Hippocampal formation (tissue), 2 donors: ENCODE results near the gene NCOA6.
"Not testable (repeated sequence)": the region's sequence is repeated elsewhere in the genome, so short reads cannot be mapped to it uniquely, and the experiment has no call there.

Source experiments
- DNase-seq, 2 donors: peaks; one replicate each; lab custom pipeline; 2025; lab: John Stamatoyannopoulos, UW

The NCOA6 gene

DNA sequence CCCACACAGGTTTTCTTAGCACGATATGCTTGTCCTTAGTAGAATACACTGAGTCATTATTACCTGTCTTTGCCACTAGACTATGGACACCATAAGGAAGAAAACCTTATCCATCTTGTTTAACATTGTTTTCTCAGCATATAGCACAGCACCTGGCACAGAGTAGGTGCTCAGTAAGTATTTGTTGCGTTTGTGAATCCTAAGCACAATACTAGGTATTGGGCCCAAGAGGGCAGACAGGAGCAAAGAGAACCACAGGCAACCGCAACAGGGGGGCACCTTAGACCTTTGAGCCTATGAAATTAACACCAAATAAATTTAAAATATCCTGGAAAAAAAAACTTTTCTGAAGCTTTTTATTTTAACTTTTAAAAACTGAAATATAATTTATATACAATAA is 3.7 kb upstream of the NCOA6 start:
- no peak for DNase-seq

DNA sequence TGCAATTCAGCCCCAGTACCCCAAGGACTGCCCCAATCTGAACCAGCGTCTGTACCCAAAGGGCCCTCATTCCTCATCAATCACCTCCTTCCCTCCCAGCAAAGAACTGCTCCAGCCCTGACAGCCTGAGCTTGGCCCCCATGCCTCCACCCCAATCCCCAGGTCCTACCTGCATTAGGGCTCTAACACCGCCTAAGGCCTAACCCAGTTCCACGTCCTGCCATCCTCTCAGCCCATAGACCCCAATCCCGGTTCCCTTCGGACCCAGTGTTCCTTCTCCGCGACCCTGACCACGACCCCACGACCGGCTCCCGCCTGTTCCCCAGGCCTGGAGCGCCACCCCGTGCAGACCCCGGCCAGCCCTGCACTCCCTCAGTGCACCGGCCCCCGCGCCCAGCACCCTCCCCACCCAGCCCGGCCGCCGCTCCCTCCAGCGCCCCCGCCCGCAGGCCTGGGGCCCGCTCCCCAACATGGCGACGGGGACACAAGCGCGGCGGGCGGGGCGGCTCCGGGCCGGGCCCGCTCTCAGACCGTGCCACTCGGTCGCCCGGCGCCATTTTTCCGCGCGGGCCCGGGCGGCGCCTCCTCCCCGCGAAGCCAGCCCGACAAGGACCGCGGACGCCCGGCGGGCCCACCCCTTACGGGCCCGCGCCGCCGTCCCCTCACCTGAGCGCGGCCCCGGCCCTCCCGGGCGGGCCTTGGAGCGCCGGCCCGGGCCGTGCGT is 483 bp downstream of the NCOA6 start:
- peak; percentile 31 to 72 for DNase-seq

DNA sequence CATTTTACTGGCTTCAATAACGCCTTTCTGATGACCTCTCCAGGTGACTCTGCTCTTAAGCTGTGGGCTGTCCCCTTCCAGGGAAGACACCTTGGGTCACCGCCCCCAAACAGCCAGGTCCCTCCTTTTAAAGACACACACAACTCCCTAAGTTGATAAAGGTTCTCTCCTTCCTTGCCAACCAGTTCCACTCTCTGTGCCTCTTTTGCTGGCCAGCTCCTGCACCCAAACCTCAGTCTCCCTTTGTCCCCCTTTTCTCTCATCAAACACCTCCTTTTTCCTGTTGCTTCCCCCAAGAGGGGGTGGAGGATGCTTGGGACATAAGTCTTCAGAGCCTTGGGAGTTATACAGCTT is 1.0 kb downstream of the NCOA6 start:
- DNase-seq = no peak

DNA sequence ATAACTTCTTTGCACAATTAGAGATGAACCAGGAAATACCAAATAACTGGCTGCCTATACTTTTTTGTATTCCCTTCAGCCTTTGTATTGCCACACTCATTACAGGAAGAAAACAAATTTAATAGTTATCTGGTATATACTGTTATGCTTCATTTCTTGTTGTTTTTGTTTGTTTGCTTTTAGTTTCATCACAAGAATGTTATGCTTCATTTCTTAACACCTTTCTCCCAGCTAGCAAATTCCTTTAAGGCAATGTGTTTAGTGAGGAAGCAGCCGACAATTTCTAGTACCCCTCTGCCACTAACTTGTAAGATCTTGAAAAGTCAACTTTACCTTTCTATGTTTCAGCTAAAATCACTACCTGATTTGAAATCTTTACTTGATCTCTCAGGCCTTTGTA is 1.4 kb downstream of the NCOA6 start:
- no peak for DNase-seq

DNA sequence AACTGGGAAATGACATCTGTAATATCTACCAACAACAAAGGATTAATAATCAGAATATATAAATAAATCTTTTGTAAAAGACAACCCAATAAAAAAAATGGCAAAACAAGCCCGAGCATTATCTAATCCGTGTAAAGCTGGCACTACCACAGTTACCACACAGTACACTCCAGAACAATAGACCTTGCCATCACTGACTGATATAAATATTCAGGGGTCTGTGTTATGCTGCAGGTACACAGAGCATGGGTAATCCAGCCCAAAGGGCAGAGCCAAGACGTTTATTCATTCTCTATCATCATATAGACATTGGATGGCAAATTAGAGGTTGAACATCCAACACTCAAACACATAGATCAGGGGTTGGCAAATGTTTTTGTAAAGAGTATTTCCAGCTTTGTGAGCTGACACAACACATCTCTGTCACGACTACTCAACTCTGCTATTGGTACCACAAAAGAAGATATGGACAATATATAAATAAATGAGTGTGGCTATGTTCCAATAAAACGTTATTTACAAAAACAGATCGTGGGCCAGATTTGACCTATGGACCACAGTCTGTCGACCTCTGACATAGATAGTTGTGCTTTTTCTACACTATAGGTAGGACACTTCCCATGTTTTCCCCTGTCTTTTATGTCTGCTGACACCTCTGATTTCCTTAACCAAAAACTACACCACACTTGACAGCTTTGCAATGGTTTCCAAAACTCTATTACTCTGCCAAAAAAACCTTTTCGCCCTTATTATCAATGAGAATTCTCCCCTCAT is 4.5 kb downstream of the NCOA6 start:
- DNase-seq = no peak

DNA sequence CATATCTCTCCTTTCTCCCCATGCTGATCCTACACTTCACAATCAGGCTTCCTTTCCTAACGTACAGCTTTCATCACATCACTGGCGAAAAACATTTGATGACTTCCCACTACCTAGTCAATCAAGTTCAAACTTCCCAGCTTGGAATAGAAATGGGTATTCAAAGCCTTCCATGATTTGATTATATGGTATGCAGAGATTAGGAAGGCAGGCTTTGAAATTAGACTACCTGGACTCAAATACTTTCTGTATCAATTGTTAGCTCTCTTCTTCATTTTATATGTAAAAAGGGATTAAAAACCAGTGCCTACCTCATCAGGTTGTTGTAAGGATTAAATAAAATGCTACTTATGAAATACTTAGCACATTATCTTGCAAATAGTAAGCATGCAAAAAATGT is 7.7 kb downstream of the NCOA6 start:
- no peak for DNase-seq

DNA sequence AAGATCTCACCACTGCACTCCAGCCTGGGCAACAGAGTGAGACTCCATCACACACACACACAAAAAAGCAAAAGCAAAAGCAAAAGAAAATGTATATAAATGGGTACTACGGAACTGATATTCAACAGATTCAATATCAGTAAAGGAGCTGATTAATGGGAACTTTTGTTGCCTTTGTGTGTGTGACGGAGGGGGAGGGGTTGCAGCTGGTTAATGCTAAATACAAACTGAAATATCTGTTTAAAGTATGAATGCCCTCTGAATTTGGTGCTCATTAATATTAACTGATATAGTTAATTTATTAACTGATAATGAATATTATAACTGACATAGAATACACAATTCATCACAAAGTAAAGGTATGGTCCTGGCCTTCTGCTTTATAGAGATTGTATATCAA is 8.4 kb downstream of the NCOA6 start:
- DNase-seq = no peak

DNA sequence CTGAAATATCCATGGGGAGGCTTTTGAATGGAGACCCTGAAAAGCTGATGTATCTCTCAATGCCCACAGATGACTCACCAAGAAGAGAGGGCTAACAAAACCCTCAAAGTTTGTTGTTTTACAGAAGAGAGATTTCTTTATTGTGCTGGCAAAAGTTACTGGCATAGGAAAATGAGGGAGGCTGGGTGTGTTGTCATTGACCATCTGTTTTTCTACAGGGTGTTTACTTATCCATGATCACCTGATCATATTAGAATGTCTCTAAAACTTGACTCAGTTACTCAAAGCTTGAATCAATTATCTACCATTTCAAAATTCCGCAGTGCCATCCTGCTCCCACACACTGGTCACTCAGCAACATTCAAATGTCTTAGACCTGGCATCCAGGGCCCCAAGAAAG is 9.8 kb downstream of the NCOA6 start:
- no peak for DNase-seq

DNA sequence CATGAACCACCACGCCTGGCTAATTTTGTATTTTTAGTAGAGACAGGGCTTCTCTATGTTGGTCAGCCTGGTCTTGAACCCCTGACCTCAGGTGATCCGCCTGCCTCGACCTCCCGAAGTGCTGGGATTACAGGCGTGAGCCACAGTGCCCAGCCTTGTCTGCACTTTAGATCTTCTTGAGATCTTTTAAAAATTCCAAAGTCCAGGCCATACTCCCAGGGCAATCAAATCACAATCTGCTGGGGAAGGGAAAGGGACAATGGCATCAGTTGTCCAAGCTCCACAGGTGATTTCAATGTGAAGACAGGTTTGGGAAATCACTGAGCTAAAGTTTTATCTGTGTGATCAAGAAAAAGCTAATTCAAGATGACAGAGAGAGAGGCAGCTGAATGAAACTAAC is 16.9 kb downstream of the NCOA6 start:
- no peak for DNase-seq

DNA sequence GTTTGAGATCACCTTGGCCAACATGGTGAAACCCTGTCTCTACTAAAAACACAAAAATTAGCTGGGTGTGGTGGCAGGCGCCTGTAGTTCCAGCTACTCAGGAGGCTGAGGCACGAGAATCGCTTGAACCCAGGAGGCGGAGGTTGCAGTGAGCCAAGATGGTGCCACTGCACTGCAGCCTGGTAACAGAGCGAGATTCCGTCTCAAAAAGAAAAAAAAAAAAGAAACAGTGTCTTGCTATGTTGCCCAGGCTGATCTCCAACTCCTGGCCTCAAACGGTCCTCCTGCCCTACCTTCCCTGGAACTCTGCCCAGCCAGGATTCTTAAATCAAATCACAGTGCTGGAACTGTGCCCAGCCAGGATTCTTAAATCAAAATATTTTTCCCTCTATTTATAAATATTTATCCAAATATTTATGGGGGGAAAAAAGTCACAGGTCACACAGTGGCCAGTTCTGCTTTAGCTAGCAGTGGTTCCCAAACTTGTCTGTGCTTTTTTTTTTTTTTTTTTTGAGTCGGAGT is 17.4 kb downstream of the NCOA6 start:
- not testable (repeated sequence) for DNase-seq

DNA sequence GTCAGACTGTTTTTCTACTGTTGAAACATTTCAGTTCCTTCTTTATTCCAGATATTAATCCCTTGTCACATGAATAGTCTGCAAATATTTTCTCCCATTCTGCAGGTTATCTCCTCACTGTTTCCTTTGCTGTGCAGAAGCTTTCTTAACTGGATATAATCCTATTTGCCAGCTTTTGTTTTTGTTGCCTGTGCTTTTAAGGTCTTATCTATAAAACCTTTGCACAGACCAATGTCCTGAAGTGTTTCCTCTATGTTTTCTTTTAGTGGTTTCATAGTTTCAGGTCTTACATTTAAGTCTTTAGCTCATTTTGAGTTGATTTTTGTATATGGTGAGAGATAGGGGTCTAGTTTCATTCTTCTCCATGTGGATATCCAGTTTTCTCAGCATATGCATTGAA is 19.2 kb downstream of the NCOA6 start:
- DNase-seq = no peak

DNA sequence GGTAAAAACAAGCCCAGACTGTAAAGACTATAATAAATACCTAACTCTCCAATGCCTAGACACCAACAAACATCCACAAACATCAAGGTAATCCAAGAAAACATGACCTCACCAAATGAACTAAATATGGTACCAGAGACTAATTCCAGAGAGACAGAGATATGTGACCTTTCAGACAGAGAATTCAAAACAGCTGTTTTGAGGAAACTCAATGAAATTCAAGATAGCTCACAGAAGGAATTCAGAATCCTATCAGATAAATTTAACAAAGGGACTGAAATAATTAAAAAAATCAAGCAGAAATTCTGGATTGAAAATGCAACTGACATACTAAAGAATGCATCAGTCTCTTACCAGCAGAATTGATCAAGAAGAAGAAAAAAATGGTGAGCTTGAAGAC is 26.6 kb downstream of the NCOA6 start:
- no peak for DNase-seq

DNA sequence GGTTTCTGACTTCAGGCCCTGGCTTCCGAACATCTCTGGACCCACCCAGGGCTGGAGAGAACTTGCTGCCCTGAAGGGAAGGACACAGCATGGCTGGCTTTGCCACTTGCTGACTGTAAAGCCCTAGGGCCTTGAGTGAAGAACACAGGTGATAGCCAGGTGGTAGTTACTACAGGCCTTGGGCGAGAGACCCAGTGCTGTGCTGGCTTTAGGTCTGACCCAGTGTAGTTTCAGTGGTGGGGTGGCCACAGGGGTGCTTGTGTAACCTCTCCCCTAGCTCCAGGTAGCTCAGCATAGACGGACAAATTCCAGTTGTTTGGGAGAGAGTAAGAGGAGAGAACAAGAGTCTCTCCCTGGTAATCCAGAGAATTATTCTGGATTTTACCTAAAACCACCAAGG is 27.1 kb downstream of the NCOA6 start:
- no peak for DNase-seq

DNA sequence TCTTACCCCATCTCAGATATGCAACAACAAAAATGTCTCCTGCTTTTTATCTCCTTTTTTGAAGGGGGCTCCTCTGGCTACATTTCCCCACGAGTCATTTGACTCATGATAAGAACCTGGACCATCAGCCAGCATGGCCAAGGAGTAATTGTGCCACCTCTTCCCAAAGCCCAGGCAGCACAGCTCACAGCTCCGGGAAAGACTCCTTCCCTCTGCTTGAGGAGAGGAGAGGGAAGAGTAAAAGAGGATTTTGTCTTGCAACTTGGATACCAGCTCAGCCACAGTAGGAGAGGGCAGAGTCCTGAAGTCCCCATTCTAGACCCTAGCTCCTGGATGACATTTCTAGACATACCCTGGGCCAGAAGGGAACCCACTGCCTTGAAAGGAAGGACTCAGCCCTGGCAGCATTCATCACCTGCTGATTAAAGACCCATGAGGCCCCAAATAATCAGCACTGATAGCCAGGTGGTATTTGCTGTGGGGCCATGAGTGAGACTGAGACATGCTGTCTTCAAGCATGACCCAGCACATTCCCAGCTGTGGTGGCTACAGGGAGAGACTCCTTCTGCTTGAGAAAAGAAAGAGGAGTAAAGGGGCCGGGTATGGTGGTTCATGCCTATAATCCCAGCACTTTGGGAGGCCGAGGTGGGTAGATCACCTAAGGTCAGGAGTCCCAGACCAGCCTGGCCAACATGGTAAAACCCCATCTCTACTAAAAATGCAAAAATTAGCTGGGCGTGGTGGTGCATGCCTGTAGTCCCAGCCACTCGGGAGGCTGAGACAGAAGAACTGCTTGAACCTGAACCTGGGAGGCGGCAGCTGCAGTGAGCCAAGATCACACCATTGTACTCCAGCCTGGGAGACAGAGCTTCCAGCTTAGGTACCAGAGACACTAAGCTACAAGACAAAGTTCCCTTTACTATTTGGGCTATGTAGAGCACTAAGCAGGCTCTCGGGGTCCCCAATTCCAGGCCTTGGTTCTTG is 28.1 kb downstream of the NCOA6 start:
- no peak for DNase-seq

DNA sequence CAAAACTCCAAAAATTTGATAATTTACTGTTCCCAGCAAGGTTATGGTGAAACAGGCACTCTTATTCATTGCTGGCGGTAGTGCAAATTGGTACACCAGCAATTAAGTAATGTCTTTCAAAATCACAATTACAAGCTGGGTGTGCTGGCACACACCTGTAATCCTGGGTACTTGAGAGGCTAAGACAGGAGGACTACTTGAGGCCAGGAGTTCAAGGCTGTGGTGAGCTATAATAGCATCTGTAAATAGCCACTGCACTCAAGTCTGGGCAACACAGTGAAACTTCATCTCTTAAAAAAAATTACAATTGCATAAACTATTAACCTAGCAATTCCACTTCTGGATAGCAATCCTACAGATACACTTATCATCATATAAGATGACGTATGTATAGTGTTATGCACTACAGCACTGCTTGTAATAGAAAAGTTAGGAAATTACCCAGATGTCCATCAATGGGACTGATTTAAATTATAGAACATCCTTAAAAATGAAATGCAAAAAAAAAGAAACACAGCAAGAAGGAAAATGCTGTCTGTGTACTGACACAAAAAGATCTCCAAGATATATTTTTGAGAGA is 31.4 kb downstream of the NCOA6 start:
- no peak for DNase-seq

DNA sequence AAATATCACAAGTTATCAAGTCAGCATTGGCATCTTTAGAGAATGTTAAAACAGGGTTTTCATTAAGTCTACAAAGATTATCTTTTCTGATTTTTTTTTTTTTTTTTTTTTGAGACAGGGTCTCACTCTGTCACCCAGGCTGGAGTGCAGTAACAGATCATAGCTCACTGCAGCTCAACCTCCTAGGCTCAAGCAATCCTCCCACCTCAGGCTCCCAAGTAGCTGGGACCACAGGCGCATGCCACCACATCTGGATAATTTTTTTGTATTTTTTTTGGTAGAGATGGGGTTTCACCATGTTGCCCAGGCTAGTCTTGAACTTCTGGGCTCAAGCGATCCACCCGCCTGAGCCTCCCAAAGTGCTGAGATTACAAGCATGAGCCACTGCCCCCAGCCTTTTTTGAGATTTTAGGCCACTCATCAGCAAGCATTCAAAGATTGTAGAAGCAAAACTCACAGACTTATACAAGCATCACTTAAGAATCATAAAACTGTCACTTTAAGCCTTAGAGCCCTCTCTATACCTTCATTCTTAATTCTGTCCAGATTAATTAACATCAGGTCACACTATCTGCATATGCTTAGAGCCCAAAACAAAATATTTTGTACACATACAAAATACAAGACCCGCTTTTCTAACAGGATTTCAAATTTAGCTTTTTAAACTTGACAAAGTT is 32.6 kb downstream of the NCOA6 start:
- no peak for DNase-seq

DNA sequence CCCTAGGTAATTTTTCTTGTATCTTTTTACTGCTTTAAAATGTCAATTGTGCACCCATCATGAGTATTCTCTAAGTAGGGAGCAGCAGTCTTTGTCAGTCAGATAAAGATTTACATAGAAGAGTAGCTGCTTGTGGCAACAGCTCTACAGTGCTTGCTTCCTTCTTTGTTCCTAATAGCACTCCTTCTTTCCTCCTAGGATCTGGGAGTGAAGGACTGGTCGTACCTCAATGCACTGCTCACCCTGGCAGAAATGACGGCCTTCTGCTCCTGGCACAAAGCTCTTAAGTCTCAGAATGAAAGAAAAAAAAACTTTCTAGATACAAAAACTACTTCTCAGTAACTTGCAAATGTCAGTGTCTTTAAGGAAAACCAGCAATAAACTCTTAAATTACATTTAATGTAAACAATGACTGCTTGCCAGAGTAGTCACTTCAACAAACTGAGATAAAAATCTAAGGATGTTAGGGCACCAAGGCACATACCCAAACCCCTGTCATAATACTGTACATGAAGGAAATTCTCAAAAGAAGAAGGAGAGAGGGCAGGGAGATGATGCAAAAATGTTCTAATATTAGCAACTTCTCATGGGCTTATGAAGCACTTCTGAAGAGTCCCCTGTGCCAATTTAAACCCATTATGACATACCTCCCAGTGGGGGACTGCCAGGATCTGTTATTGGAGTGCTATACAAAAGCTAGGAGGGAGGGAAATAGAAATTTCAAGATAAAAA is 34.0 kb downstream of the NCOA6 start:
- no peak for DNase-seq

DNA sequence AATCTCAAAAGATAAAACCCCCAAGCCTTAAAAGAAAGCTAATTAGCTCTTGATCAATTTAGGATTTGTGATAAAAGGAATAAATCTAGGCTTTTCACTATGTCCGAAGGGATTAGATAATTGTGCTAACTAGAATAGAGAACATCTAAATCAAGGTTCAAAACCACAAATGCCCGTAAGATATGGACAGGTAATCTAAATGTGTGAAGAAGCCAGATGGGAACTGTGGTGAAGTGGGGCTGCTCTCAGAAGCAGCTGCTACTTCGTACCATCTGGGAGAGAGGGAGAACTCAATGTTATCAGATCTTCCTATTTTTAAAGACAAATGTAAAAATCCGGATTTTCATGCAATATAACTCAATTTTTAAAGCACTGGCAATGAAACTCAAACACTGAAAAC is 44.2 kb downstream of the NCOA6 start:
- DNase-seq = no peak

DNA sequence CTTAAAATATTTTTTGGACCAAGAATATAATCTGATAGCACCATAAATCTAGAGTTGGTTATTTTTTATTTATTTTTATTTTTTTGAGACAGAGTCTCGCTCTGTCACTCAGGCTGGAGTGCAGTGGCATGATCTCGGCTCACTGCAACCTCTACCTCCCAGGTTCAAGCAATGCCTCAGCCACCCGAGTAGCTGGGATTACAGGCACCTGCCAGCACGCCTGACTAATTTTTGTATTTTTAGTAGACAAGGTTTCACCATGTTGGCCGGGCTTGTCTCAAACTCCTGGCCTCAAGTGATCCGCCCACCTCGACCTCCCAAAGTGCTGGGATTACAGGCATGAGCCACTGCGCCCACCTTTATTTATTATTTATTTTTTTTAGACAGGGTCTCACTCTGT is 45.2 kb downstream of the NCOA6 start:
- DNase-seq = not testable (repeated sequence)

DNA sequence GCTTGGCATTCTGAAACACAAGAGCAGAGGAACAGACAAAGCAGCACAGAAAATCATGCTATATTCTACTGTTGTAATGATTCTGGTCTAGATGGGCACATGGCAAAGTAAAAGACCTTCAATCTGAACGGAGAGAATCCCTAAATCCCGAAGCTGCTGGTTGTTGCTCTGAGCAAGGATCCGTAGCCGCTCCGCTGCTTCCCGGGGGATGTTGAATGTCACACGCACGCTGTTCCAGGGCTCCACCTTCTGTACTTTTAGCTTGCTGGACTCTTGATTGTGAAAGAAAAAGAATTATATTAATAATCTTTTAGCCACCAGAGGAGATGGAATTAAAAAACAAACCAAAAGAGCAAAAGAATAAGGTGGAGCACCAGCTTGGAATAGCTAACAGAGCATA is 49.3 kb downstream of the NCOA6 start:
- DNase-seq = no peak

DNA sequence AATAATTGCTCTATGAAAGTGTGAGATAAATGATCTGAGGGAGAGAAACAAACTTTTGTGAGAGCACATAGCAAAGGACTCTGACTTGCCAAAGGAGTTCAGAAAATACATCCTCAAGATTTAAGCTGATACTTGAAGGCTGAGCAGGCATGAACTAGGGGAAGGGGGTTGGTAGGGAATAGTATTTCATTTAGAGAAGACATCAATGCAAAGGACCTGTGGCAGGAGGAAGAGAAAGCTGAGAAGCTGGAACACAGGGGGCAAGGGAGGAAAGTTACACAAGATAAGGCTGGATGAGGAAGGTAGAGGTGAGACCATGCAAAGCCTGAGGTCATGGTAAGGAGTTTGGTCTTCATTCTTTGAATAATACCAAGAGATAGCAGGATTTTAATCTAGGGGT is 50.6 kb downstream of the NCOA6 start:
- no peak for DNase-seq
